Activated naive CD8-positive, alpha-beta T cell treated with anti-CD3 and anti-CD28 coated beads, Interleukin-2, amount 10 ng/mL, durations not matched to agents 7 days and 5 days (primary cell): ENCODE results near the gene MRPL22. TPM values are rescaled to one million over a fixed set of nuclear protein-coding genes. Genes with fewer than 3 reads are reported as not detected.

Experiments
- ATAC-seq: fragments of 150-1000 bp; cut with Tn5 transposase; one replicate; pipeline ENCODE4 v1.10.0; 2021; ENCODE audit warnings: low read depth, moderate library complexity
- POLR2A ChIA-PET: fragments of 350-600 bp; sonication (Branson Sonifier 250); formaldehyde crosslinking; loops from one replicate; lab custom pipeline; 2021; ENCODE audit warnings: antibody characterized with exemption; lab: Charles Lee
- DNase-seq: peaks from one replicate; pipeline ENCODE4 v3.0.0; 2021
- H3K27ac Mint-ChIP-seq: one replicate; pipeline ENCODE4 v1.8.0; 2022; ENCODE audit warnings: mild to moderate bottlenecking, mixed read lengths
- H3K27me3 Mint-ChIP-seq: one replicate; pipeline ENCODE4 v1.8.0; 2022; ENCODE audit warnings: mild to moderate bottlenecking, moderate library complexity, mixed read lengths
- H3K36me3 Mint-ChIP-seq: one replicate; pipeline ENCODE4 v1.8.0; 2021; ENCODE audit warnings: mild to moderate bottlenecking, mixed read lengths
- H3K4me1 Mint-ChIP-seq: one replicate; pipeline ENCODE4 v1.8.0; 2021; ENCODE audit warnings: mixed read lengths
- H3K4me3 Mint-ChIP-seq: one replicate; pipeline ENCODE4 v1.8.0; 2022; ENCODE audit warnings: mild to moderate bottlenecking, moderate library complexity, mixed read lengths
- H3K9me3 Mint-ChIP-seq: one replicate; pipeline ENCODE4 v1.8.0; 2021; ENCODE audit warnings: mixed read lengths
- total RNA-seq, 2 experiments: library from RNA; stranded (reverse); gene quantifications; one replicate each; pipeline ENCODE4 v1.2.3, GENCODE V29; 2021

Gene MRPL22
- total RNA-seq, 2 experiments from 2014 or later: 50.0 to 52.4 TPM

DNA sequence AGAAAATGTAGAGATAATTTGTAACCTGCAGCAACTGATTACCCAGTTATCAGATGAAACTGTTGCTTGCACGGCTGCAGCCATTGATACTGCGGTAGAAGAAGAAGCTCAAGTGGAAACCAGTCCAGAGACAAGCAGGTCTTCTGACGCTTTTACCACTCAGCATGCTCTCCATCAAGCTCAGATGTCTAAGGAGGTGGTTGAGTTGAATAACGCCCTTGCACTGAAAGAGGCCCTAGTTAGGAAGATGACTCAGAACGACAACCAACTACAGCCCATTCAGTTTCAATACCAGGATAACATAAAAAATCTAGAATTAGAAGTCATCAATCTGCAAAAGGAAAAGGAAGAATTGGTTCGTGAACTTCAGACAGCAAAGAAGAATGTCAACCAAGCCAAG, 74.4 kb downstream of the MRPL22 start:
- Mint-ChIP-seq H3K27me3 (peaks cover 24% of the 10 kb centered on the region), H3K36me3 (no peaks in the 10 kb centered on the region), H3K27ac (no peak overlapping the region), H3K4me1 (no peaks in the 10 kb centered on the region), H3K9me3 (no peaks in the 10 kb centered on the region), H3K4me3 (no peak overlapping the region)
- POLR2A ChIA-PET: no interaction called here
- no peak for ATAC-seq
- DNase-seq: no peak

DNA sequence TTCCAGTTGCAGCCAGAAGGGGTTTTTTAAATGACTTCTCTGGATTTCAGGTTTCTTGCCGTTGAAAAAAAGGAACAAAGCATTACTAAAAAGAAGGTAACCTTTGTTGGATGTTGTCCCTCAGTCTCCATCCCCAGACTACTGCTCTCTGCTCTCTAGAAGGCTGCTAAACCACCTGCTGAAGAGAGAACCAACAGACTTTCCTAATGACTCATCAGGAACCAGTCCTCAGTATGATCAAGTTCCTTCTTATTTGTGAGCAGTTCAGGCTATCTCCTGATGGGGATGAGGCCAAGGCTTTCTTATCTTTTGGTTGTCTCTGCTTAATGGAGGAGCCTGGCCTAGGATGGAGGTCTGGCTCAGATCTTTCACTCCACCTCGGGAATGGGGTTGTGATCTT, 76.7 kb downstream of the MRPL22 start:
- Mint-ChIP-seq H3K27ac (no peak overlapping the region), H3K4me3 (no peak overlapping the region), H3K4me1 (no peaks in the 10 kb centered on the region), H3K9me3 (no peaks in the 10 kb centered on the region), H3K36me3 (no peaks in the 10 kb centered on the region), H3K27me3 (peaks cover 18% of the 10 kb centered on the region)
- POLR2A ChIA-PET: no interaction called here
- no peak for DNase-seq
- ATAC-seq: no peak

Other genes with a start within 250 kb of the MRPL22 start
- gene LARP1, start 185.7 kb upstream of the MRPL22 start, total RNA-seq: 100 to 1,000 TPM; 165 to 175 TPM
- not detected for gene FAXDC2, start 90.5 kb upstream of the MRPL22 start, total RNA-seq
- 10 to 100 TPM; 77.7 to 78.3 TPM for gene CNOT8, start 82.4 kb upstream of the MRPL22 start, total RNA-seq
- gene GEMIN5, start 2.9 kb upstream of the MRPL22 start, total RNA-seq: 10 to 100 TPM; 13.8 to 15.7 TPM
- not detected for gene KIF4B, start 72.7 kb downstream of the MRPL22 start, total RNA-seq